ENCODE data around the gene RAB10.

GRCh38 chr2:26034637-26034992 lies 731 bp downstream of the RAB10 start:
- TF ChIP-seq U2AF2 (IDR thresholded peaks at IDR 0.05; ENCODE audit: low read depth, low read length) (no peak), HDAC6 (IDR thresholded peaks at IDR 0.05; ENCODE audit: low read depth, low read length) (no peak), CTCF (CRISPR knock-in tag; IDR thresholded peaks at IDR 0.05) (no peak), ZNF609 (CRISPR knock-in tag; IDR thresholded peaks at IDR 0.05; ENCODE audit: borderline replicate concordance) (no peak), TP53 (CRISPR knock-in tag; conservative IDR thresholded peaks at IDR 0.05) (no peak), EZH2 (conservative IDR thresholded peaks at IDR 0.05; ENCODE audit: low read depth, low read length) (no peak), ZNF713 (CRISPR knock-in tag; IDR thresholded peaks at IDR 0.05) (0 out of 2 replicates have a peak, but pooled peaks have one; percentile 13), CBX1 (IDR thresholded peaks at IDR 0.05; ENCODE audit: low read depth) (no peak)

Measured in HepG2 (cell line).